ENCODE data around the gene ZDHHC14.

ZDHHC14 gene

DNA sequence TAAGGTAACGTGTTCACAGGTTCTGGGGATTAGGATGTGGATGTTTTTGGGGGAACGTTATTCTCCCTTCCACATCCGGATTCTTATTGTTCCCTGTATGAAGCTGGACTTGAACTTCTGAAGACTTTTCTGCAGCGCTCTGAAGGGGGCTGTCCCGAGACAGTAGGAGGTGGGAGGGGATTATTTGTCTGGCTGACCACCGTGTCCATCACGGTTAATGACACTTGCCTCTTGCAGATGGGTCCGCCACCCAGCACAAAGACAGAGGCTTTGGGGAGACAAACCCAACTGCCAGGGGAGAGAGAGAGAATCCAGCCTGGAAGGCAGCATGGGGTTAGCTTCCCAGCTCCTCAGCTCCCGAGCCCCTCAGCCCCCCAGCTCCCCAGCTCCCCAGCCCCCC lies 16.7 kb downstream of the ZDHHC14 start:
- Histone ChIP-seq H3K4me3 (replicated peaks; ENCODE audit: insufficient read depth, low read length) (no peak overlapping the region), H3K27ac (replicated peaks) (no peak overlapping the region), H3K27me3 (ENCODE audit: insufficient read depth, poor library complexity, severe bottlenecking) (no peaks in the 10 kb centered on the region)
- DNase-seq (ENCODE audit: low read depth in 1 of 2, low spot score in 1 of 2), result no peak
- TF ChIP-seq, protein P1, sequence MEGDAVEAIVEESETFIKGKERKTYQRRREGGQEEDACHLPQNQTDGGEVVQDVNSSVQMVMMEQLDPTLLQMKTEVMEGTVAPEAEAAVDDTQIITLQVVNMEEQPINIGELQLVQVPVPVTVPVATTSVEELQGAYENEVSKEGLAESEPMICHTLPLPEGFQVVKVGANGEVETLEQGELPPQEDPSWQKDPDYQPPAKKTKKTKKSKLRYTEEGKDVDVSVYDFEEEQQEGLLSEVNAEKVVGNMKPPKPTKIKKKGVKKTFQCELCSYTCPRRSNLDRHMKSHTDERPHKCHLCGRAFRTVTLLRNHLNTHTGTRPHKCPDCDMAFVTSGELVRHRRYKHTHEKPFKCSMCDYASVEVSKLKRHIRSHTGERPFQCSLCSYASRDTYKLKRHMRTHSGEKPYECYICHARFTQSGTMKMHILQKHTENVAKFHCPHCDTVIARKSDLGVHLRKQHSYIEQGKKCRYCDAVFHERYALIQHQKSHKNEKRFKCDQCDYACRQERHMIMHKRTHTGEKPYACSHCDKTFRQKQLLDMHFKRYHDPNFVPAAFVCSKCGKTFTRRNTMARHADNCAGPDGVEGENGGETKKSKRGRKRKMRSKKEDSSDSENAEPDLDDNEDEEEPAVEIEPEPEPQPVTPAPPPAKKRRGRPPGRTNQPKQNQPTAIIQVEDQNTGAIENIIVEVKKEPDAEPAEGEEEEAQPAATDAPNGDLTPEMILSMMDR (IDR thresholded peaks at IDR 0.05; ENCODE audit: insufficient read depth, low read length), result no peak
- TF ChIP-seq, protein P2, sequence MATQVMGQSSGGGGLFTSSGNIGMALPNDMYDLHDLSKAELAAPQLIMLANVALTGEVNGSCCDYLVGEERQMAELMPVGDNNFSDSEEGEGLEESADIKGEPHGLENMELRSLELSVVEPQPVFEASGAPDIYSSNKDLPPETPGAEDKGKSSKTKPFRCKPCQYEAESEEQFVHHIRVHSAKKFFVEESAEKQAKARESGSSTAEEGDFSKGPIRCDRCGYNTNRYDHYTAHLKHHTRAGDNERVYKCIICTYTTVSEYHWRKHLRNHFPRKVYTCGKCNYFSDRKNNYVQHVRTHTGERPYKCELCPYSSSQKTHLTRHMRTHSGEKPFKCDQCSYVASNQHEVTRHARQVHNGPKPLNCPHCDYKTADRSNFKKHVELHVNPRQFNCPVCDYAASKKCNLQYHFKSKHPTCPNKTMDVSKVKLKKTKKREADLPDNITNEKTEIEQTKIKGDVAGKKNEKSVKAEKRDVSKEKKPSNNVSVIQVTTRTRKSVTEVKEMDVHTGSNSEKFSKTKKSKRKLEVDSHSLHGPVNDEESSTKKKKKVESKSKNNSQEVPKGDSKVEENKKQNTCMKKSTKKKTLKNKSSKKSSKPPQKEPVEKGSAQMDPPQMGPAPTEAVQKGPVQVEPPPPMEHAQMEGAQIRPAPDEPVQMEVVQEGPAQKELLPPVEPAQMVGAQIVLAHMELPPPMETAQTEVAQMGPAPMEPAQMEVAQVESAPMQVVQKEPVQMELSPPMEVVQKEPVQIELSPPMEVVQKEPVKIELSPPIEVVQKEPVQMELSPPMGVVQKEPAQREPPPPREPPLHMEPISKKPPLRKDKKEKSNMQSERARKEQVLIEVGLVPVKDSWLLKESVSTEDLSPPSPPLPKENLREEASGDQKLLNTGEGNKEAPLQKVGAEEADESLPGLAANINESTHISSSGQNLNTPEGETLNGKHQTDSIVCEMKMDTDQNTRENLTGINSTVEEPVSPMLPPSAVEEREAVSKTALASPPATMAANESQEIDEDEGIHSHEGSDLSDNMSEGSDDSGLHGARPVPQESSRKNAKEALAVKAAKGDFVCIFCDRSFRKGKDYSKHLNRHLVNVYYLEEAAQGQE (IDR thresholded peaks at IDR 0.05; ENCODE audit: insufficient replicate concordance, low read depth), result no peak
- TF ChIP-seq GABPA (IDR thresholded peaks at IDR 0.05; ENCODE audit: low read depth), result no peak
- TF ChIP-seq POLR2AphosphoS5 (IDR thresholded peaks at IDR 0.05; ENCODE audit: low read depth), result no peak
- TF ChIP-seq SPI1 (IDR thresholded peaks at IDR 0.05; ENCODE audit: borderline replicate concordance, low read depth), result no peak

DNA sequence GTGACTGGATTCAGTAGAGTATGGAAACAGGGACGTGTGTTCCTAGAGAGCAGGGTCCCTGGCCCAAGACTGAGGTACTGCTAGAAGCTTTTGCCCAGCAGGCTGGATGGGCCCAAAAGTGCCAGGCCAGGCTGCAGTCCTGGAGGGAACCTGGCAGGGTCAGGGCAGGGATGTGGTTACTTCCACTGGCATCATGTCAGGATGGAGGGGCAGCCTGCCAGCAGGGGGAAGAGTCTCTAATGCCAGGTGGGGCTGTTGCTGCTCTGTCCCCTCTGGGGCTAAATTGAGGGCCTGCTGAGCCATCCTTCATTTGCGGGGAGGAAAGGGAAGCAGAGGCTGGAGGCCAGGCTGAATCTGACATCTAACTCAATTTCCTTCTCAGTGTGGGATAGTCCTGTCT lies 17.2 kb downstream of the ZDHHC14 start:
- H3K27ac ChIP-seq (replicated peaks), result no peak overlapping the region
- H3K27me3 ChIP-seq (ENCODE audit: insufficient read depth, poor library complexity, severe bottlenecking), result no peaks in the 10 kb centered on the region
- no peak overlapping the region for H3K4me3 ChIP-seq (replicated peaks; ENCODE audit: insufficient read depth, low read length)
- TF ChIP-seq, protein P1 (IDR thresholded peaks at IDR 0.05; ENCODE audit: insufficient read depth, low read length), result no peak
- TF ChIP-seq POLR2AphosphoS5 (IDR thresholded peaks at IDR 0.05; ENCODE audit: low read depth), result no peak
- no peak for DNase-seq (ENCODE audit: low read depth in 1 of 2, low spot score in 1 of 2)

DNA sequence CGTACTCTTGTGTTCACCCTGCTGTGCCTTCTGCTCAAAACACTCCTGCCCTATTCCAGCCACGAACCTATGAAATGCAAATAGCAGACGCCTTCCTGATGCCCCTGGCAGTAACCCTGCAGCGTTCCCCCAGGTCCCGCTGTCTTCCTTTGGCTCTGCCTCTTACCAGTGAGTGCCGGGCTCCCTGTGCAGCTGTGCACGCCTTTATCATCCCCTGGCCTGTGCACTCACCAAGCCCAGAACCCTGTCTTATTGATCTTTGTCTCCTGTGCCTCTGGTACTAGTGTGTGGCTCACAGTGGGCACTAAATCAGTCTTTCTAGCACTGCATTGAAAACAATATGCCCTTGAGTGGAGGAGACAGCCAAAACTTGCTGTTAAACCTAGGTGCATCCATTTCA lies 19.7 kb downstream of the ZDHHC14 start:
- Histone ChIP-seq H3K27ac (replicated peaks) (no peak overlapping the region), H3K27me3 (ENCODE audit: insufficient read depth, poor library complexity, severe bottlenecking) (no peaks in the 10 kb centered on the region), H3K4me3 (replicated peaks; ENCODE audit: insufficient read depth, low read length) (no peak overlapping the region)
- TF ChIP-seq SPI1 (IDR thresholded peaks at IDR 0.05; ENCODE audit: borderline replicate concordance, low read depth) (no peak), POLR2AphosphoS5 (IDR thresholded peaks at IDR 0.05; ENCODE audit: low read depth) (no peak), GABPA (IDR thresholded peaks at IDR 0.05; ENCODE audit: low read depth) (no peak)
- TF ChIP-seq, protein P1 (IDR thresholded peaks at IDR 0.05; ENCODE audit: insufficient read depth, low read length), result no peak
- TF ChIP-seq, protein P2 (IDR thresholded peaks at IDR 0.05; ENCODE audit: insufficient replicate concordance, low read depth), result no peak
- no peak for DNase-seq (ENCODE audit: low read depth in 1 of 2, low spot score in 1 of 2)

DNA sequence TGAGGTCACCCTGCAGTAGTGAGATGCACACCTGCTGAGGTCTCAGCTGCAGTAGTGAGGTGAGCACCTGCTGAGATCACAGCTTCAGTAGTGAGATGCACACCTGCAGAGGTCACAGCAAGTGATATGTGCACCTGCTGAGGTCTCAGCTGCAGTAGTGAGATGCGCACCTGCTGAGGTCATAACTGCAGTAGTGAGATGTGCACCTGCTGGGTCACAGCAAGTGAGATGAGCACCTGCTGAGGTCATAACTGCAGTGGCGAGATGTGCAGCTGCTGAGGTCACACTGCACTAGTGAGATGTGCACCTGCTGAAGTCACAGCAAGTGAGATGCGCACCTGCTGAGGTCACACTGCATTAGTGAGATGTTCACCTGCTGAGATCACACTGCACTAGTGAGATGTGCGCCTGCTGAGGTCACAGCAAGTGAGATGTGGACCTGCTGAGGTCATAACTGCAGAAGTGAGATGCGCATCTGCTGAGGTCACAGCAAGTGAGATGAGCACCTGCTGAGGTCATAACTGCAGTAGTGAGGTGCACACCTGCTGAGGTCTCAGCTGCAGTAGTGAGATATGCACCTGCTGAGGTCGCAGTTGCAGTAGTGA lies 20.8 kb downstream of the ZDHHC14 start:
- TF ChIP-seq, protein P2 (IDR thresholded peaks at IDR 0.05; ENCODE audit: insufficient replicate concordance, low read depth), result no peak
- TF ChIP-seq SPI1 (IDR thresholded peaks at IDR 0.05; ENCODE audit: borderline replicate concordance, low read depth) (no peak), GABPA (IDR thresholded peaks at IDR 0.05; ENCODE audit: low read depth) (no peak), POLR2AphosphoS5 (IDR thresholded peaks at IDR 0.05; ENCODE audit: low read depth) (no peak)
- TF ChIP-seq, protein P1 (IDR thresholded peaks at IDR 0.05; ENCODE audit: insufficient read depth, low read length), result no peak
- no peak overlapping the region for H3K27ac ChIP-seq (replicated peaks)
- no peak for DNase-seq (ENCODE audit: low read depth in 1 of 2, low spot score in 1 of 2)
- no peak overlapping the region for H3K4me3 ChIP-seq (replicated peaks; ENCODE audit: insufficient read depth, low read length)
- no peaks in the 10 kb centered on the region for H3K27me3 ChIP-seq (ENCODE audit: insufficient read depth, poor library complexity, severe bottlenecking)
